Ishikawa (cell line): ENCODE results near the gene ST3GAL6.

Experiments used
- CEBPB ChIP-seq: IDR thresholded peaks from 2 replicates; pipeline ENCODE4 v1.6.1; 2012
- EGR1 ChIP-seq: IDR thresholded peaks from 2 replicates; pipeline ENCODE4 v1.6.1; 2012
- EP300 ChIP-seq: IDR thresholded peaks from 2 replicates; pipeline ENCODE4 v1.6.1; 2012; ENCODE audit warnings: borderline replicate concordance
- NFIC ChIP-seq: IDR thresholded peaks from 2 replicates; pipeline ENCODE4 v1.6.1; 2012
- RAD21 ChIP-seq: IDR thresholded peaks from 2 replicates; pipeline ENCODE4 v1.6.1; 2012; ENCODE audit warnings: low read depth
- TAF1 ChIP-seq: IDR thresholded peaks from 2 replicates; pipeline ENCODE4 v1.6.1; 2012; ENCODE audit warnings: low read depth, mild to moderate bottlenecking
- TEAD4 ChIP-seq: IDR thresholded peaks from 2 replicates; pipeline ENCODE4 v1.6.1; 2012
- TF ChIP-seq, protein P1 (sequence below): IDR thresholded peaks from 2 replicates; pipeline ENCODE4 v1.6.1; 2012; ENCODE audit warnings: low read depth, mild to moderate bottlenecking
- TF ChIP-seq, protein P2 (sequence below): IDR thresholded peaks from 2 replicates; pipeline ENCODE4 v1.6.1; 2012
- TF ChIP-seq, protein P3 (sequence below): IDR thresholded peaks from 2 replicates; pipeline ENCODE4 v1.6.1; 2012

DNA sequence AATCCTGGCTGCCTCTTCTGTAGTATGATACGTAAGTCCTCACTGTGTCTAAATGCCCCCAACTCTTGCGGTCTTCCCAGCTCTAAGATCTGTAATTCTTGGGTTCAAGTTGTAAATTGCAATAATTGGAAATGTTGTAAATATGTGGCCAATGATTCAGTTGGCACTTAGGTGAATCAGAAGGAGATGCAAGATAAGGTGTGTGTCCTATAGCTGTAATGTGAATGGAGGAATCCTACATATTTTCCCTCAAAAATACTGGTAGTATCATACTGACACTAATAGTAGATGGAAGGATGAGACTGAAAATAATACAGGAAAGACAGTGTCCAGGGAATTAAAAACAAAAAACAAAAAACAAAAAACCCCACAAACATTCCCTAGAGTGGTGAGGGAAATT, 3.5 kb upstream of the ST3GAL6 start:
- TF ChIP-seq EP300 (no peak), CEBPB (no peak), NFIC (no peak), RAD21 (no peak), TAF1 (no peak), EGR1 (no peak), TEAD4 (no peak)
- TF ChIP-seq, protein P1, sequence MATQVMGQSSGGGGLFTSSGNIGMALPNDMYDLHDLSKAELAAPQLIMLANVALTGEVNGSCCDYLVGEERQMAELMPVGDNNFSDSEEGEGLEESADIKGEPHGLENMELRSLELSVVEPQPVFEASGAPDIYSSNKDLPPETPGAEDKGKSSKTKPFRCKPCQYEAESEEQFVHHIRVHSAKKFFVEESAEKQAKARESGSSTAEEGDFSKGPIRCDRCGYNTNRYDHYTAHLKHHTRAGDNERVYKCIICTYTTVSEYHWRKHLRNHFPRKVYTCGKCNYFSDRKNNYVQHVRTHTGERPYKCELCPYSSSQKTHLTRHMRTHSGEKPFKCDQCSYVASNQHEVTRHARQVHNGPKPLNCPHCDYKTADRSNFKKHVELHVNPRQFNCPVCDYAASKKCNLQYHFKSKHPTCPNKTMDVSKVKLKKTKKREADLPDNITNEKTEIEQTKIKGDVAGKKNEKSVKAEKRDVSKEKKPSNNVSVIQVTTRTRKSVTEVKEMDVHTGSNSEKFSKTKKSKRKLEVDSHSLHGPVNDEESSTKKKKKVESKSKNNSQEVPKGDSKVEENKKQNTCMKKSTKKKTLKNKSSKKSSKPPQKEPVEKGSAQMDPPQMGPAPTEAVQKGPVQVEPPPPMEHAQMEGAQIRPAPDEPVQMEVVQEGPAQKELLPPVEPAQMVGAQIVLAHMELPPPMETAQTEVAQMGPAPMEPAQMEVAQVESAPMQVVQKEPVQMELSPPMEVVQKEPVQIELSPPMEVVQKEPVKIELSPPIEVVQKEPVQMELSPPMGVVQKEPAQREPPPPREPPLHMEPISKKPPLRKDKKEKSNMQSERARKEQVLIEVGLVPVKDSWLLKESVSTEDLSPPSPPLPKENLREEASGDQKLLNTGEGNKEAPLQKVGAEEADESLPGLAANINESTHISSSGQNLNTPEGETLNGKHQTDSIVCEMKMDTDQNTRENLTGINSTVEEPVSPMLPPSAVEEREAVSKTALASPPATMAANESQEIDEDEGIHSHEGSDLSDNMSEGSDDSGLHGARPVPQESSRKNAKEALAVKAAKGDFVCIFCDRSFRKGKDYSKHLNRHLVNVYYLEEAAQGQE, result no peak
- TF ChIP-seq, protein P2, sequence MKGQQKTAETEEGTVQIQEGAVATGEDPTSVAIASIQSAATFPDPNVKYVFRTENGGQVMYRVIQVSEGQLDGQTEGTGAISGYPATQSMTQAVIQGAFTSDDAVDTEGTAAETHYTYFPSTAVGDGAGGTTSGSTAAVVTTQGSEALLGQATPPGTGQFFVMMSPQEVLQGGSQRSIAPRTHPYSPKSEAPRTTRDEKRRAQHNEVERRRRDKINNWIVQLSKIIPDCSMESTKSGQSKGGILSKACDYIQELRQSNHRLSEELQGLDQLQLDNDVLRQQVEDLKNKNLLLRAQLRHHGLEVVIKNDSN, result no peak
- TF ChIP-seq, protein P3, sequence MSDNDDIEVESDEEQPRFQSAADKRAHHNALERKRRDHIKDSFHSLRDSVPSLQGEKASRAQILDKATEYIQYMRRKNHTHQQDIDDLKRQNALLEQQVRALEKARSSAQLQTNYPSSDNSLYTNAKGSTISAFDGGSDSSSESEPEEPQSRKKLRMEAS, result no peak
